ENCODE measurements around the gene GOSR2. TPM values are rescaled to one million over a fixed set of nuclear protein-coding genes. Genes with fewer than 3 reads are reported as not detected.

The GOSR2 gene
- total and polyA plus RNA-seq, 2 of the 13 experiments (the other 11 are each of a cell fraction or from before 2014, with no cell fraction given) = 61.5 to 63.9 TPM

GRCh38 chr17:46942441-46943217, 19.7 kb downstream of the GOSR2 start (continued):
- TF ChIP-seq RXRB (CRISPR knock-in tag; IDR thresholded peaks at IDR 0.05; ENCODE audit: borderline replicate concordance) (peak; percentile 45; the same call in 1 of the 2 replicates), UBTF (CRISPR knock-in tag; IDR thresholded peaks at IDR 0.05) (no peak), TSC22D2 (CRISPR knock-in tag; IDR thresholded peaks at IDR 0.05; ENCODE audit: borderline replicate concordance) (0 out of 2 replicates have a peak, but pooled peaks have one; percentile 49), ZSCAN25 (CRISPR knock-in tag; IDR thresholded peaks at IDR 0.05) (no peak), ZNF530 (CRISPR knock-in tag; IDR thresholded peaks at IDR 0.05; ENCODE audit: low read depth) (no peak), ATF2 (CRISPR knock-in tag; IDR thresholded peaks at IDR 0.05) (0 out of 2 replicates have a peak, but pooled peaks have one; percentile 29), SALL2 (CRISPR knock-in tag; IDR thresholded peaks at IDR 0.05) (no peak), SP140L (CRISPR knock-in tag; IDR thresholded peaks at IDR 0.05; ENCODE audit: borderline replicate concordance) (0 out of 2 replicates have a peak, but pooled peaks have one; percentile 68), ZBTB46 (CRISPR knock-in tag; IDR thresholded peaks at IDR 0.05; ENCODE audit: borderline replicate concordance) (no peak), ZNF484 (CRISPR knock-in tag; IDR thresholded peaks at IDR 0.05; ENCODE audit: borderline replicate concordance, low read depth) (no peak), SAP130 (CRISPR knock-in tag; IDR thresholded peaks at IDR 0.05; ENCODE audit: low read depth) (peak; percentile 27), ATAD3A (CRISPR knock-in tag; IDR thresholded peaks at IDR 0.05) (no peak), IRX3 (CRISPR knock-in tag; IDR thresholded peaks at IDR 0.05; ENCODE audit: borderline replicate concordance, low read depth) (no peak), ZKSCAN5 (CRISPR knock-in tag; IDR thresholded peaks at IDR 0.05) (no peak), FOXO4 (CRISPR knock-in tag; conservative IDR thresholded peaks at IDR 0.05) (no peak), ZSCAN9 (CRISPR knock-in tag; IDR thresholded peaks at IDR 0.05; ENCODE audit: borderline replicate concordance) (peak; percentile 71; the same call in 1 of the 2 replicates), ZNF790 (CRISPR knock-in tag; IDR thresholded peaks at IDR 0.05; ENCODE audit: borderline replicate concordance) (no peak), ZNF713 (CRISPR knock-in tag; IDR thresholded peaks at IDR 0.05) (no peak), ZBTB2 (CRISPR knock-in tag; IDR thresholded peaks at IDR 0.05; ENCODE audit: low read depth) (no peak), PTBP1 (IDR thresholded peaks at IDR 0.05; ENCODE audit: low read depth, low read length, poor library complexity, severe bottlenecking) (no peak), ZNF317 (CRISPR knock-in tag; IDR thresholded peaks at IDR 0.05) (no peak)

All from HepG2 (cell line).